ENCODE measurements around the gene ZBED2. TPM values are rescaled to one million over a fixed set of nuclear protein-coding genes. Genes with fewer than 3 reads are reported as not detected.
"Not testable (repeated sequence)": the region's sequence is repeated elsewhere in the genome, so short reads cannot be mapped to it uniquely, and the experiment has no call there.

The ZBED2 gene
- total and polyA plus RNA-seq, 2 donors = 37.9 to 52.2 TPM

DNA sequence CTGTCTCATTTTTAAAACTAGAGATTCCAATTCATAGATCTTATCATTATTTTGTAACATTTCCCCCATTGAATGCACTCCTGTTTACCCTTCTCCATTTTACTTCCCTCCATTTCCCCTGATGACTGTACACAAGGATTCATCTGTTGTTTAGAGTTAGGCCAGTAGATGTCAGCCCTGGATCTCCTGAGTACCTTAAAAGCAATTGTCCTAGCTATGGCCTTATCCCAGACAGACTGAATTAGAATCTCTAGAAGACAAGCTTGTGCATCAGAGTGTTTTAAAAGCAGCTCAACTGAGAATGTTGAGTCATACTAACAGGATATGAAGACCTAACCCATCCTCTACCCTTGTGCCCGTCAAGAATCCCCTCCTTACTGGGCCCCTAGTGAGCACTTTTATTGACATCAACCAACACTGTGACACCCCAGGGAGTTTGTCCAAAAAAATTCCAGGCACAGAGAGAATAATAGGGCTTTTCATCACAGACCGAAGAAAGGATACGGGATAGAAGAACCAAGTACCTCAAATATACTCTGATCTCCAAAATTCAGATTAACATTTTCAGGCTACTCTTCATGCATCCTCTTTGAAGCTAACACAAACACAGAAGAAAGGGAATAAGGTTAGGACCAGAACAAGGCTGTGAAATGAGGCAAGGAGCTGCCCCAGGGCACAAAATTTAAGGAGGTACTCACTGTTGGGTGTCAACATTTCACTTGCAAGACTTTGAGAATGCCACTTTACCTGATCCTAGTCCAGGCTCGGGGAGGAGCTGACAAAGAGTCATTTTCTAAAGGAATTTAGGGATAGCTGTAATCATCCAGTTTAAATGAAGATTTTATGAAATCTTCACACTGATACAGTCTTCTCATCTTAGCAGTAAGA is 17.1 kb downstream of the ZBED2 start:
- Histone ChIP-seq H3K27me3 (ENCODE audit: control insufficient read depth in 2 of 2, insufficient read depth in 1 of 2, low read length in 1 of 2) (no peaks in the 10 kb centered on the region), H3K27ac (ENCODE audit: low read depth in 1 of 2, low read length in 1 of 2) (no peak overlapping the region), H3K9me3 (ENCODE audit: control insufficient read depth in 2 of 2, insufficient read depth in 1 of 2, low read length in 1 of 2) (no peaks in the 10 kb centered on the region), H3K4me3 (ENCODE audit: low read length in 2 of 2) (no peak overlapping the region), H3K4me1 (ENCODE audit: control insufficient read depth in 2 of 2, insufficient read depth in 2 of 2, low read length in 2 of 2) (peaks cover 3 to 4% of the 10 kb centered on the region in 2 donors), H3K36me3 (ENCODE audit: control insufficient read depth in 2 of 2, insufficient read depth in 2 of 2, low read length in 1 of 2) (peaks cover 0 to 31% of the 10 kb centered on the region in 2 donors)
- peak in 7 of 9 donors; percentile 9 to 61 (median 17) for DNase-seq (ENCODE audit: low read depth in 6 of 9, low spot score in 9 of 9)
- WGBS = 83% methylated on average over 4 of the region's 4 CpGs

DNA sequence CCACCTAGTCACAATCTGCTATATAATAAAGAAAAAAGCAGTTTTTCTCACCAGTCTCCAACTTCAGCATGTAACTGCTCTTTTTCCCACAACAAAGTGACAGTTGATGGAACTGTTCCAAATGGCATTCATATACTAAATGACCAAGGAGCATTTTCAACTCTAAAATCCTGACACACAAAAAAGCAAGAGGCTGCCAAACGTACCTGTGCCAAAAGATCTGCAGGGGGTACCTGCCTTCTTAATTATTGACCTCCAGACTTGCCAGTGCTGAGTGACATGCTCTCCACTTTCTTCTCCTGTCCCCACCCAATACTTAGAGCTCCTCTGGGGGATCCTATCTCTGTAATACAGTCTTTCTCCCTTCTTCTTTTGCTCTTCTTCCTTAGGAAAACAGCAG is 18.0 kb downstream of the ZBED2 start:
- H3K4me1 ChIP-seq (ENCODE audit: control insufficient read depth in 2 of 2, insufficient read depth in 2 of 2, low read length in 2 of 2) = peaks cover 3 to 4% of the 10 kb centered on the region in 2 donors
- no peak for DNase-seq (ENCODE audit: low read depth in 6 of 9, low spot score in 9 of 9)
- WGBS = 13% methylated on average over 1 of the region's 1 CpG

GRCh38 chr3:111571907-111572460 is 23.2 kb downstream of the ZBED2 start:
- Histone ChIP-seq H3K4me3 (ENCODE audit: low read length in 2 of 2) (no peak overlapping the region), H3K36me3 (ENCODE audit: control insufficient read depth in 2 of 2, insufficient read depth in 2 of 2, low read length in 1 of 2) (peaks cover 10 to 22% of the 10 kb centered on the region in 2 donors), H3K27me3 (ENCODE audit: control insufficient read depth in 2 of 2, insufficient read depth in 1 of 2, low read length in 1 of 2) (no peaks in the 10 kb centered on the region), H3K9me3 (ENCODE audit: control insufficient read depth in 2 of 2, insufficient read depth in 1 of 2, low read length in 1 of 2) (no peaks in the 10 kb centered on the region), H3K27ac (ENCODE audit: low read depth in 1 of 2, low read length in 1 of 2) (no peak overlapping the region), H3K4me1 (ENCODE audit: control insufficient read depth in 2 of 2, insufficient read depth in 2 of 2, low read length in 2 of 2) (peaks cover 0 to 2% of the 10 kb centered on the region in 2 donors)
- WGBS = 95% methylated on average over 6 of the region's 6 CpGs
- DNase-seq (ENCODE audit: low read depth in 6 of 9, low spot score in 9 of 9) = no peak

More for the DNA sequence above, 18.0 kb downstream of the ZBED2 start:
- Histone ChIP-seq H3K27ac (ENCODE audit: low read depth in 1 of 2, low read length in 1 of 2) (no peak overlapping the region), H3K36me3 (ENCODE audit: control insufficient read depth in 2 of 2, insufficient read depth in 2 of 2, low read length in 1 of 2) (peaks cover 3 to 30% of the 10 kb centered on the region in 2 donors), H3K4me3 (ENCODE audit: low read length in 2 of 2) (no peak overlapping the region), H3K9me3 (ENCODE audit: control insufficient read depth in 2 of 2, insufficient read depth in 1 of 2, low read length in 1 of 2) (no peaks in the 10 kb centered on the region), H3K27me3 (ENCODE audit: control insufficient read depth in 2 of 2, insufficient read depth in 1 of 2, low read length in 1 of 2) (no peaks in the 10 kb centered on the region)

GRCh38 chr3:111571282-111571681 is 23.9 kb downstream of the ZBED2 start:
- no peak overlapping the region for H3K27ac ChIP-seq (ENCODE audit: low read depth in 1 of 2, low read length in 1 of 2)
- no peak for DNase-seq (ENCODE audit: low read depth in 6 of 9, low spot score in 9 of 9)
- 96% methylated on average over 1 of the region's 1 CpG for WGBS
- H3K4me1 ChIP-seq (ENCODE audit: control insufficient read depth in 2 of 2, insufficient read depth in 2 of 2, low read length in 2 of 2) = no peaks in the 10 kb centered on the region
- no peaks in the 10 kb centered on the region for H3K27me3 ChIP-seq (ENCODE audit: control insufficient read depth in 2 of 2, insufficient read depth in 1 of 2, low read length in 1 of 2)
- H3K9me3 ChIP-seq (ENCODE audit: control insufficient read depth in 2 of 2, insufficient read depth in 1 of 2, low read length in 1 of 2) = no peaks in the 10 kb centered on the region
- H3K4me3 ChIP-seq (ENCODE audit: low read length in 2 of 2) = no peak overlapping the region
- peaks cover 10 to 19% of the 10 kb centered on the region in 2 donors for H3K36me3 ChIP-seq (ENCODE audit: control insufficient read depth in 2 of 2, insufficient read depth in 2 of 2, low read length in 1 of 2)

- Histone ChIP-seq H3K4me3 (ENCODE audit: low read length in 2 of 2) (no peak overlapping the region), H3K27me3 (ENCODE audit: control insufficient read depth in 2 of 2, insufficient read depth in 1 of 2, low read length in 1 of 2) (no peaks in the 10 kb centered on the region), H3K27ac (ENCODE audit: low read depth in 1 of 2, low read length in 1 of 2) (no peak overlapping the region), H3K4me1 (ENCODE audit: control insufficient read depth in 2 of 2, insufficient read depth in 2 of 2, low read length in 2 of 2) (no peaks in the 10 kb centered on the region), H3K36me3 (ENCODE audit: control insufficient read depth in 2 of 2, insufficient read depth in 2 of 2, low read length in 1 of 2) (peaks cover 10 to 19% of the 10 kb centered on the region in 2 donors), H3K9me3 (ENCODE audit: control insufficient read depth in 2 of 2, insufficient read depth in 1 of 2, low read length in 1 of 2) (no peaks in the 10 kb centered on the region)
- DNase-seq (ENCODE audit: low read depth in 6 of 9, low spot score in 9 of 9) = no peak
- WGBS = 97% methylated on average over 12 of the region's 12 CpGs
Observed at GRCh38 chr3:111570404-111571030, 24.6 kb downstream of the ZBED2 start.

DNA sequence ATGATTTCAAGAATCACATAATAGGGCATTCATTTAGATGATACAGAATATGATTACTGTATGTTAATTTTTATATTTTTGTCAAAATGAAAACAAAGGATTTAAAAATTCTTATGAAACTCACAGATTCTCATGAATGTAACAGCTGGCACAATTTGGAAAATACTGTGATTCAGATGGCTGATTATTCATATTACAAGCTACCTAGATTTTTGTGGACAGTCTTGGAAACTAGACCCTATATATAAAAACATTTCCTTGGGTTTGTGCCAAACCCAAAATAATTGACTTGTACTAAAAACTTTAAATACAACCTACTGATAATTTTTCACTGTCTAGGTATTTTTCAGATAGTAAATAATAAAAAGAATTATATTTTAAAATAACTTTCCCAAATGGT is 26.2 kb downstream of the ZBED2 start:
- no peaks in the 10 kb centered on the region for H3K27me3 ChIP-seq (ENCODE audit: control insufficient read depth in 2 of 2, insufficient read depth in 1 of 2, low read length in 1 of 2)
- no peak overlapping the region for H3K4me3 ChIP-seq (ENCODE audit: low read length in 2 of 2)
- no peaks in the 10 kb centered on the region for H3K4me1 ChIP-seq (ENCODE audit: control insufficient read depth in 2 of 2, insufficient read depth in 2 of 2, low read length in 2 of 2)
- H3K9me3 ChIP-seq (ENCODE audit: control insufficient read depth in 2 of 2, insufficient read depth in 1 of 2, low read length in 1 of 2) = no peaks in the 10 kb centered on the region
- DNase-seq (ENCODE audit: low read depth in 6 of 9, low spot score in 9 of 9) = no peak
- H3K27ac ChIP-seq (ENCODE audit: low read depth in 1 of 2, low read length in 1 of 2) = no peak overlapping the region
- H3K36me3 ChIP-seq (ENCODE audit: control insufficient read depth in 2 of 2, insufficient read depth in 2 of 2, low read length in 1 of 2) = peaks cover 10 to 19% of the 10 kb centered on the region in 2 donors

- Histone ChIP-seq H3K27ac (ENCODE audit: low read depth in 1 of 2, low read length in 1 of 2) (no peak overlapping the region), H3K9me3 (ENCODE audit: control insufficient read depth in 2 of 2, insufficient read depth in 1 of 2, low read length in 1 of 2) (no peaks in the 10 kb centered on the region), H3K27me3 (ENCODE audit: control insufficient read depth in 2 of 2, insufficient read depth in 1 of 2, low read length in 1 of 2) (no peaks in the 10 kb centered on the region), H3K4me3 (ENCODE audit: low read length in 2 of 2) (no peak overlapping the region), H3K36me3 (ENCODE audit: control insufficient read depth in 2 of 2, insufficient read depth in 2 of 2, low read length in 1 of 2) (peaks cover 10 to 19% of the 10 kb centered on the region in 2 donors), H3K4me1 (ENCODE audit: control insufficient read depth in 2 of 2, insufficient read depth in 2 of 2, low read length in 2 of 2) (no peaks in the 10 kb centered on the region)
- DNase-seq (ENCODE audit: low read depth in 6 of 9, low spot score in 9 of 9) = no peak
- over 99% methylated on average over 2 of the region's 2 CpGs for WGBS
Observed at GRCh38 chr3:111568355-111568754, 26.8 kb downstream of the ZBED2 start.

- no peaks in the 10 kb centered on the region for H3K9me3 ChIP-seq (ENCODE audit: control insufficient read depth in 2 of 2, insufficient read depth in 1 of 2, low read length in 1 of 2)
- H3K27me3 ChIP-seq (ENCODE audit: control insufficient read depth in 2 of 2, insufficient read depth in 1 of 2, low read length in 1 of 2) = no peaks in the 10 kb centered on the region
- no peak overlapping the region for H3K27ac ChIP-seq (ENCODE audit: low read depth in 1 of 2, low read length in 1 of 2)
- peaks cover 7 to 19% of the 10 kb centered on the region in 2 donors for H3K36me3 ChIP-seq (ENCODE audit: control insufficient read depth in 2 of 2, insufficient read depth in 2 of 2, low read length in 1 of 2)
- H3K4me3 ChIP-seq (ENCODE audit: low read length in 2 of 2) = no peak overlapping the region
- no peaks in the 10 kb centered on the region for H3K4me1 ChIP-seq (ENCODE audit: control insufficient read depth in 2 of 2, insufficient read depth in 2 of 2, low read length in 2 of 2)
- 66% methylated on average over 2 of the region's 2 CpGs for WGBS
- DNase-seq (ENCODE audit: low read depth in 6 of 9, low spot score in 9 of 9) = no peak
Observed at GRCh38 chr3:111566844-111567243, 28.3 kb downstream of the ZBED2 start.

DNA sequence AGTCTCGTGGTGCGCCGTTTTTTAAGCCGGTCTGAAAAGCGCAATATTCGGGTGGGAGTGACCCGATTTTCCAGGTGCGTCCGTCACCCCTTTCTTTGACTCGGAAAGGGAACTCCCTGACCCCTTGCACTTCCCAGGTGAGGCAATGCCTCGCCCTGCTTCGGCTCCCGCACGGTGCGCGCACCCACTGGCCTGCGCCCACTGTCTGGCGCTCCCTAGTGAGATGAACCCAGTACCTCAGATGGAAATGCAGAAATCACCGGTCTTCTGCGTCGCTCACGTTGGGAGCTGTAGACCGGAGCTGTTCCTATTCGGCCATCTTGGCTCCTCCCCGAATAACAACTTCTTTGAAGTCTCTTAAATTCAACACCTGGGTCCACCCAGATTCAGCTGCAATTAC is 33.2 kb downstream of the ZBED2 start:
- DNase-seq (ENCODE audit: low read depth in 6 of 9, low spot score in 9 of 9); H3K27me3 ChIP-seq (ENCODE audit: control insufficient read depth in 2 of 2, insufficient read depth in 1 of 2, low read length in 1 of 2): not testable (repeated sequence)

More for the DNA sequence above, 33.2 kb downstream of the ZBED2 start:
- not testable (repeated sequence) for H3K4me3 ChIP-seq (ENCODE audit: low read length in 2 of 2); H3K9me3 ChIP-seq (ENCODE audit: control insufficient read depth in 2 of 2, insufficient read depth in 1 of 2, low read length in 1 of 2); H3K27ac ChIP-seq (ENCODE audit: low read depth in 1 of 2, low read length in 1 of 2); H3K4me1 ChIP-seq (ENCODE audit: control insufficient read depth in 2 of 2, insufficient read depth in 2 of 2, low read length in 2 of 2); H3K36me3 ChIP-seq (ENCODE audit: control insufficient read depth in 2 of 2, insufficient read depth in 2 of 2, low read length in 1 of 2)
- 94% methylated on average over 16 of the region's 25 CpGs for WGBS
